GM21619 (cell line): Measurements from ENCODE around the gene FZD10.

ENCODE experiments used
- ATAC-seq: cut with Tn5 transposase; IDR thresholded peaks from one replicate; pipeline ENCODE4 v1.9.1; 2021; ENCODE audit not compliant: unreplicated experiment

FZD10 gene

DNA sequence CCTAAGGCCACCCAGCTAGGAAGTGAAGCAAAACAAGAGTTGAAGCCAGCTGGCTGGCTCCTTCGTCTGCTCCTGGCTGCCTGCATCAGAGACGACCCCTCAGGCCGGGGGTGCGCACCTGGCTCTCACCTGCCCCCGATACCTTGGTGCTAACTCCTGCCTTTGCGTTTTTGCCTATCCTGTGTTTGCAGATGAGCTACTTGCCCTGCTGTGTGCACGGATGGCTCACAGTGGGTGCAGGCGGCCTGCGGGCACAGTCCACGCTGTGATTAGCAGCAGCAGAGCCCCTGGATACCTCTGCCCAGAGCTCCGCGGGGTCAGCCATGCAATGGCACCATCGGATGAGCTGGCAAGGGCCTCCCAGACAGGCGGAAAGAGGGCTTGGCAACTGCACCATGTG is 31.2 kb upstream of the FZD10 start:
- ATAC-seq = no peak

DNA sequence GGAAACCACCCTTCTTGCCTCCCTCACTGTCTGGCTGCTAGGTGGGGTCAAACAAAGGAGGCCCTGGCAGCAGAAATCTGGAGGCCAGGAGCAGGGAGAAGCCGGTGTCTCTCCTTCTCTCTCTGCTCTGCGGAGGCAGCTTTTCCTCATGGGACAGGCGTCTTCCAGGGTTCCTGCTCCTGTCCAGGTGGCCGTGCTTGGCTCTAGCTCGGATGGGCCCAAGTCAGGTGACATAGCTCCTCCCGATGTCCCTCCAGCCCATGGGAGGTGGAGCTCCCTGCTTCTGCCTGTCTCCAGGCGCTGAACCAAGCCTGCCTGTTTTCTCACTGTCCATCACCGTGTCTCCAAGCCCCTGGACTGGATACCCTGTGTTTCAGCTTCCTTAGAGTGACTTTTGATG is 30.5 kb upstream of the FZD10 start:
- no peak for ATAC-seq

- ATAC-seq = no peak
These were observed 29.3 kb upstream of the FZD10 start for GRCh38 chr12:130132831-130133511.

GRCh38 chr12:130133851-130134562 is 28.3 kb upstream of the FZD10 start:
- no peak for ATAC-seq

DNA sequence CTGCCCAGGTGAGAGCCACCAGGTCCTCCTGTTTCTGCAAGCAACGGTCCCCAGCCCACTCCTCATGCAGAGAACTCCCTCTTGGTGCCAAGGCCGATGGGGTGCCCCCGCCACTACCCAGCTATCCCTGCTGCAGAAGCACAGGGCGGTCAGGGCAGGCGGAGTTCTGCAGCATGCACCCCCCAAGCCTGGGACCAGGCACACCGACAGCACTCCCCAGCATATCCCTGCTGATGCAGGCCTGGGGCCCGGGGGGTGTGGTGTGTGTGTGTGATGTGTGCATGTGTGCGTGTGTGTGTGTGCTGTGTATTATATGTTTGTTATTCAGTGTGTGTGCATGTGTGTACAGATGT is 27.7 kb upstream of the FZD10 start:
- no peak for ATAC-seq

DNA sequence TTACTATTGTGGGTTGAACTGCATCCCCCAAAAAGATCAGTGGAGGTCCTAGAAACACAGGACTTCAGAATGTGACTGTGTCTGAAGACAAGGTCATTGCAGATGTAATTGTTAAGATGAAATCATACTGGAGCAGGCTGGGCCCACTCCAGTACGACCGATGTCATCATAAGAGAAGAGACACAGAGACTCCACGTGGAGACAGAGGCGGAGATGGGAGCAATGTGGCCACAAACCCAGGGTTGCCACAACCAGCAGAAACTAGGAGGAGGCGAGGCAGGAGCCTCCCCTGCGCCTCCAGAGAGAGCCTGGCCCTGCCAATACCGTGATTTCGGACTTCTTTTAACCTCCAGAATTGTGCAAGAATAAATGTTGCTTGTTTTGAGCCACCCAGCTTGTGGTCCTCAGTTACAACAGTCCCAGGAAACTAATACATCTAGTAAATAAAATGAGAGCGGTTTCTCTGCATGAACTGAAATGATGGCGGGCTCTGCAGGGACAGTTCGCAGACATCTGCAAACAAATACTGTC is 25.7 kb upstream of the FZD10 start:
- no peak for ATAC-seq

GRCh38 chr12:130137040-130138018 is 24.9 kb upstream of the FZD10 start:
- no peak for ATAC-seq

GRCh38 chr12:130138478-130138877 is 23.8 kb upstream of the FZD10 start:
- ATAC-seq = no peak

GRCh38 chr12:130139567-130140421 is 22.5 kb upstream of the FZD10 start:
- ATAC-seq = no peak

DNA sequence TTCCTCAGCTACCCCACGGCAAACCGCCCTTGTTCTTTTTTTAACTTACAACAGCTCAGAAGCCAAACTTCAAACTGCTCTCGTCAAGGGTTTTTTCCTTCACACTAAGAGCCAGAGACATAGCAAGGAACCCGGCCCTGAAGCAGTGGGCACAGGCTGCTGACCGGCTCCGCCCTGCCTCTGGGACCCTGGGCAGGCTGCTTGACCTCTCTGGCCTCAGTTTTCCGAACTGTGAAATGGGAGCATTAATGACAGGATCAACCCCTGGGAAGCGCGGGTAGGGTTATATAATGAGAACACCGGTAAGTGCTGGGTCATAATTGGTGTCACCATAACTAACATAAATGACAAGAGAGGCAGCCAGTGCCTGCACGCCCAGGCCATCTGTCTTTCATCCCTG is 21.2 kb upstream of the FZD10 start:
- ATAC-seq = no peak

DNA sequence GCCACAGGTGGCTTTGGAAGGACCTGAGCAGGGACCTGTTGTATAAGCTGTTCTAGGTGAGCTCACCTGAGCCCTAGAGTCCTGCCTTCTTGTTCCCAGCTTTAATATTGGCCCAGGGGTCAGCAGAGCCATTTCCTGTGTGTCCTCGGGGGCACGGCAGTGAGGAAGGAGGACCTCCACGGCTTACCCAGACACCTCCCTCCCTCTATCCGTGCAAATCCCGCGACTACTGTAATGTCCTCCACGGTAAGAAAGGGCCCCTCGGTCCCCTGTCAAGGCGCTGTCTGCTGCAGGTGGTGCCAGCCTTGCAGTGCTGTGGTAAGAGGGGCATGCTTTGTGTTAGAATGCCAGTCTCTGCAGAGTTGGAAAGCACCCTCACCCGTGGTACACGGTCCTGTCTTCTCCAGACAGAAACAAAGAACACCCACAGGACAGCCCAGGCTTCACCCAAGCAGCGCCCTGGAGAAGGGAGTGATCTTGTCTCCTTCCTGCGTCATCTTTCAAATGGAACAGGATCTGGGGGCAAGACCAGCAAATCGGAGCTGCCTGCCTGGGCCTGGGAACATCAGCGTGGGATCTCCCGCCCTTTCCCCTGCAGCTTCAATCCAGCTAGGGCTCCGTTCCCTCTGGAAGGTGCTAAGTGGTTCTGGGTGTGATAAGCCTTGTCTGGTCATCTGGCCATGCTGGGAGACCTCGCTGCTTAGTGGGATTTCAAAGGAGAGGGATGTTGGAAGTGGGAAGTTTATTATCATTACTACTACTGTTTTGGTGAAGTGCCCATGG is 20.2 kb upstream of the FZD10 start:
- ATAC-seq = no peak

GRCh38 chr12:130142736-130143135 is 19.5 kb upstream of the FZD10 start:
- ATAC-seq = no peak

GRCh38 chr12:130143136-130143535 is 19.1 kb upstream of the FZD10 start:
- no peak for ATAC-seq

- ATAC-seq = no peak
These were observed 18.0 kb upstream of the FZD10 start for GRCh38 chr12:130144256-130144655.

DNA sequence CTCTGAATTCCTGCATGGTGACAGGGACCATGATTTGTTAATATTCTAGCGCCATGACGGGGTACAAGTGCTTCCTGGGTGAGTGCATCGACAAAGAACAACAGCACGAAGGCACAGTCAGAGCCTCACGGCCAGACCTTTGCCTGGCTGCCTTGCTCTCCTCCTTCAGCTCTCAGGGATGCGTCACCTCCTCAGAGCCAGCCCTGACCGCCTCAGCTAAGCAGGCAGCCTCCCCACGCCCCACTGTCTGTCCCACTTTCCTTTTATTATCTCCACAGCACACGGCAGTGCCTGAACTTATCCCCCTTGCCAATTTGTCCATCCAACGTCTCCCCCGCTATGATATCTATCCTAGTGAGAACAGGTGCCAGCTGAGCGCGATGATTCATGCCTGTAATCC is 16.5 kb upstream of the FZD10 start:
- ATAC-seq = no peak

DNA sequence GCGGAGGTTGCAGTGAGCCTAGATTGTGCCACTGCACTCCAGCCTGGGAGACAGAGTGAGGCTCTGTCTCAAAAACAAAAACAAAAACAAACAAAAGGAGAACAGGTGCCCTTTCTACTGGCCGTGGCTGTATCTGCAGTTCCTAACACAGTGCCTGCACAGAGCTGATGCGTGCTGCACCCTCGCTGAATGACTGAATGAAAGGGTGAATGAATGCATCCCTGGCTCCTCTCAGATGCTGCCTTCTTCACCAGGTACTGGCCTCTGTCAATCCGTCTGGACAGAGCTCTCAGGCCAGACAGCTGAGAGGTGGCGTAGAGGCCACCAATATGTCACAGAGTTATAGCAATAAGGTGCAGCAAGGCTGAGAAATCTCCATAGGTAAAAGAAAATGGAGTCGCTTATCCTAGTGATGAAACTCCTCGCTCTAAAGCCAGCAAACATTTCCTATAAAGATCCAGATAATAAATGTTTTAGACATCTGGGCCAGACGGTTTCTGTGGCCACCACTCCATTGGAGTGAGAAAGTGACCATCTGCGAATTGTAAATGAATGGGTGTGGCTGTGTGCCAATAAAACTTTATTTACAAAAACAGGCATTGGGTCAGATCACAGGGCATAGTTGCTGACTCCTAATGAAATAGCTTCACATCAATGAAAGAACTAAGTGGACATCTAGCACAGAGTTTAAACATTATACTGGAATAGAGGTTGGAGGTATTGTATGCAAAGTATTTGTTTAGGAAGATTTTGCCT is 15.9 kb upstream of the FZD10 start:
- no peak for ATAC-seq

GRCh38 chr12:130147875-130148596 is 14.2 kb upstream of the FZD10 start:
- ATAC-seq = no peak

DNA sequence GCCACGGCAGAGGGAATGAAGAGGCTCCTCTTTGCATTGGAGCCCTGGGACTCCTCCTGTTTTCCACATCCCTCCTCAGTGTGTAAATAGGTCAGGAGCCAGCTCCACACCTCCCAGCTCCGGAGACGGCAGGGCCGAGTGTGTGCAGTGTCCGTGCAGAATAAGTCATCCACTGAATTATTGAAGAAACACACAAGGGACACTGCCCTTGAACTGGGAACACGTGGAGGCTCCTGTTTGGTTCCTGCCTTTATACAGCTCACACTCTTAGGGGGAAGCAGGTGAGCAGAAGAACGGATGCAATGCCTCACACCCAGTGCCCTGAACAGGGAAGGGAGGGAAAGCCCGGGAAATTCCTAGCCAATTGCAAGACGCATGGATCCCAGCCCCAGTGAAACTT is 10.4 kb upstream of the FZD10 start:
- ATAC-seq = no peak
